ENCODE data around the gene PPIL4.
"Not testable (repeated sequence)": the region's sequence is repeated elsewhere in the genome, so short reads cannot be mapped to it uniquely, and the experiment has no call there.

The PPIL4 gene

GRCh38 chr6:149483334-149483725 is 62.5 kb downstream of the PPIL4 start:
- no peak for DNase-seq

- no peak for DNase-seq
Observed at GRCh38 chr6:149482545-149483333, 63.1 kb downstream of the PPIL4 start.

GRCh38 chr6:149480502-149481280 is 65.2 kb downstream of the PPIL4 start:
- no peak for DNase-seq

- DNase-seq, result no peak
Observed at GRCh38 chr6:149478631-149479314, 67.1 kb downstream of the PPIL4 start.

GRCh38 chr6:149477544-149477943 is 68.3 kb downstream of the PPIL4 start:
- no peak for DNase-seq

- no peak for DNase-seq
Observed at GRCh38 chr6:149476789-149477455, 68.9 kb downstream of the PPIL4 start.

GRCh38 chr6:149474108-149474935 is 71.5 kb downstream of the PPIL4 start:
- no peak for DNase-seq

GRCh38 chr6:149473080-149474052 is 72.5 kb downstream of the PPIL4 start:
- DNase-seq, result no peak

GRCh38 chr6:149472241-149472640 is 73.6 kb downstream of the PPIL4 start:
- DNase-seq, result no peak

- no peak for DNase-seq
Observed at GRCh38 chr6:149471801-149472200, 74.0 kb downstream of the PPIL4 start.

- no peak for DNase-seq
Observed at GRCh38 chr6:149470948-149471347, 74.9 kb downstream of the PPIL4 start.

GRCh38 chr6:149468179-149468578 is 77.7 kb downstream of the PPIL4 start:
- no peak for DNase-seq

- DNase-seq, result no peak
Observed at GRCh38 chr6:149467265-149467664, 78.6 kb downstream of the PPIL4 start.

- no peak for DNase-seq
Observed at GRCh38 chr6:149464411-149464810, 81.4 kb downstream of the PPIL4 start.

GRCh38 chr6:149463781-149464180 is 82.1 kb downstream of the PPIL4 start:
- peak; percentile 12 for DNase-seq

GRCh38 chr6:149462712-149463111 is 83.1 kb downstream of the PPIL4 start:
- not testable (repeated sequence) for DNase-seq

- DNase-seq, result no peak
Observed at GRCh38 chr6:149461670-149462069, 84.2 kb downstream of the PPIL4 start.

GRCh38 chr6:149460249-149460648 is 85.6 kb downstream of the PPIL4 start:
- DNase-seq, result not testable (repeated sequence)

GRCh38 chr6:149459761-149460160 is 86.1 kb downstream of the PPIL4 start:
- DNase-seq, result peak; percentile 57

GRCh38 chr6:149458806-149459205 is 87.0 kb downstream of the PPIL4 start:
- no peak for DNase-seq

- DNase-seq, result peak; percentile 25
Observed at GRCh38 chr6:149458196-149458595, 87.6 kb downstream of the PPIL4 start.

Data from HCEC 1CT (cell line).